Fibroblast of mammary gland (primary cell): ENCODE results near the gene MAGI1.
"Not testable (repeated sequence)": the region's sequence is repeated elsewhere in the genome, so short reads cannot be mapped to it uniquely, and the experiment has no call there.

Experiments used
- DNase-seq: peaks from one replicate; pipeline ENCODE4 v3.0.0-alpha.2; 2010; ENCODE audit warnings: low read depth
- H3K4me3 ChIP-seq: 2 replicates; pipeline ENCODE4 v1.5.1; 2011; ENCODE audit warnings: low read depth, mild to moderate bottlenecking, low read length, moderate library complexity; ENCODE audit not compliant: control insufficient read depth
- CTCF ChIP-seq: conservative IDR thresholded peaks from 2 replicates; pipeline ENCODE4 v1.5.1; 2011; ENCODE audit warnings: low read depth, low read length, inconsistent platforms; ENCODE audit not compliant: control insufficient read depth, insufficient read depth

MAGI1 gene

GRCh38 chr3:65871305-65872141 is 167.2 kb downstream of the MAGI1 start:
- no peak for DNase-seq
- no peak overlapping the region for H3K4me3 ChIP-seq
- no peak for TF ChIP-seq CTCF

- DNase-seq, result no peak
- TF ChIP-seq CTCF, result no peak
- no peak overlapping the region for H3K4me3 ChIP-seq
Measured at GRCh38 chr3:65869798-65870197, 168.9 kb downstream of the MAGI1 start.

GRCh38 chr3:65867463-65868210 is 171.1 kb downstream of the MAGI1 start:
- no peak for TF ChIP-seq CTCF
- no peak for DNase-seq
- H3K4me3 ChIP-seq, result no peak overlapping the region

GRCh38 chr3:65864357-65864904 is 174.3 kb downstream of the MAGI1 start:
- TF ChIP-seq CTCF, result no peak
- no peak for DNase-seq
- H3K4me3 ChIP-seq, result no peak overlapping the region

- DNase-seq, result no peak
- TF ChIP-seq CTCF, result no peak
Measured at GRCh38 chr3:65861718-65862117, 177.0 kb downstream of the MAGI1 start.

GRCh38 chr3:65859612-65860011 is 179.1 kb downstream of the MAGI1 start:
- not testable (repeated sequence) for DNase-seq

More at GRCh38 chr3:65861718-65862117, 177.0 kb downstream of the MAGI1 start:
- H3K4me3 ChIP-seq, result no peak overlapping the region

GRCh38 chr3:65858749-65859148 is 180.0 kb downstream of the MAGI1 start:
- no peak for DNase-seq
- no peak for TF ChIP-seq CTCF
- H3K4me3 ChIP-seq, result no peak overlapping the region

More at GRCh38 chr3:65859612-65860011, 179.1 kb downstream of the MAGI1 start:
- H3K4me3 ChIP-seq, result not testable (repeated sequence)
